PC-9 (cell line): Measurements from ENCODE around the gene AMOTL2.

Source experiments
- EZH2 ChIP-seq: fragments of 200-600 bp; sonication (generic); IDR thresholded peaks from 2 replicates; pipeline ENCODE4 v1.8.0; 2017; ENCODE audit warnings: antibody characterized with exemption, low read depth
- TF ChIP-seq, protein P1 (sequence below): fragments of 200-600 bp; sonication (generic); conservative IDR thresholded peaks from 2 replicates; pipeline ENCODE4 v1.6.1; 2017; ENCODE audit warnings: mixed run types, antibody characterized with exemption, mild to moderate bottlenecking, moderate library complexity

DNA sequence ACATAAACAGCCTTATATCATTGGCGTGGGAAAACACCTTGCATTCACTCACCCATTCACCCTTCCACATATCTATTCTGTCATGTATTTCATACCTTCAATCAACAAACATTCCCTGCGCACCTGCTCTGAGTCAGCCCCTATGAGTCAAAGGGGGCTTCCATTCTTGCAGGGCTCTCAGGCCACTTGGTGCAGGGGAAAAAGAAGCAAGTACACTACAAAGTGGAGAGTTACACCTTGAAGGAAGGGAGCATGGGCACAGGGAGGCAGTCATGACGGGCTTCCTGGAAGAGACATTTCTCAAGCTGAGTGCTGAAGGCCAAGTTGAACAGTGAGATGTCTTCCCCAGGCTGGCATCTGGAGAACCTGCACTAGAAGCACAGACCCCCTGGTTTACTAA, 4.6 kb upstream of the AMOTL2 start:
- TF ChIP-seq, protein P1, sequence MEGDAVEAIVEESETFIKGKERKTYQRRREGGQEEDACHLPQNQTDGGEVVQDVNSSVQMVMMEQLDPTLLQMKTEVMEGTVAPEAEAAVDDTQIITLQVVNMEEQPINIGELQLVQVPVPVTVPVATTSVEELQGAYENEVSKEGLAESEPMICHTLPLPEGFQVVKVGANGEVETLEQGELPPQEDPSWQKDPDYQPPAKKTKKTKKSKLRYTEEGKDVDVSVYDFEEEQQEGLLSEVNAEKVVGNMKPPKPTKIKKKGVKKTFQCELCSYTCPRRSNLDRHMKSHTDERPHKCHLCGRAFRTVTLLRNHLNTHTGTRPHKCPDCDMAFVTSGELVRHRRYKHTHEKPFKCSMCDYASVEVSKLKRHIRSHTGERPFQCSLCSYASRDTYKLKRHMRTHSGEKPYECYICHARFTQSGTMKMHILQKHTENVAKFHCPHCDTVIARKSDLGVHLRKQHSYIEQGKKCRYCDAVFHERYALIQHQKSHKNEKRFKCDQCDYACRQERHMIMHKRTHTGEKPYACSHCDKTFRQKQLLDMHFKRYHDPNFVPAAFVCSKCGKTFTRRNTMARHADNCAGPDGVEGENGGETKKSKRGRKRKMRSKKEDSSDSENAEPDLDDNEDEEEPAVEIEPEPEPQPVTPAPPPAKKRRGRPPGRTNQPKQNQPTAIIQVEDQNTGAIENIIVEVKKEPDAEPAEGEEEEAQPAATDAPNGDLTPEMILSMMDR: no peak
- TF ChIP-seq EZH2: no peak
